GM19099 (cell line): ENCODE data around the gene CEP78.

Source experiments
- POLR2A ChIP-seq: IDR thresholded peaks from 3 replicates; pipeline ENCODE4 v1.6.1; 2011; ENCODE audit warnings: low read depth; ENCODE audit not compliant: insufficient read length; ENCODE audit errors: extremely low read depth

Gene CEP78

DNA sequence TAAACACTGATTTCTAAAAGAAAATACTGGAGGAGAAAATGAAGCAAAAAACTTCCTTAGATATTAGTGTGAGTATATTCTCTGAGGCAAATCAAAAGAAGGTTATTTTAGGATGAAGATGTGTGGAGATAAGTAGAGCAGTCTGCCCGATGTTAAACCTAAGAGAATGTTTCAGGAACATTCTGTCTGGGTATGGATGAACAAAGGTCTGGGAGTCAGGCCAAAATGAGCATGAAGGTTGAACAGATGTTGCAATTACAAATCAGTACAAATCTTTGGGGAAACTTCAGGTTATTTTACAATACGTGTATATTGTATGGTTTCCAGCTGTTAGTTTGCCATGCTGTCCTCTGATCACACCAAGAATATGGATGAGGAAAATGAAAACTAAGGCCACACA, 14.4 kb upstream of the CEP78 start:
- no peak for TF ChIP-seq POLR2A

DNA sequence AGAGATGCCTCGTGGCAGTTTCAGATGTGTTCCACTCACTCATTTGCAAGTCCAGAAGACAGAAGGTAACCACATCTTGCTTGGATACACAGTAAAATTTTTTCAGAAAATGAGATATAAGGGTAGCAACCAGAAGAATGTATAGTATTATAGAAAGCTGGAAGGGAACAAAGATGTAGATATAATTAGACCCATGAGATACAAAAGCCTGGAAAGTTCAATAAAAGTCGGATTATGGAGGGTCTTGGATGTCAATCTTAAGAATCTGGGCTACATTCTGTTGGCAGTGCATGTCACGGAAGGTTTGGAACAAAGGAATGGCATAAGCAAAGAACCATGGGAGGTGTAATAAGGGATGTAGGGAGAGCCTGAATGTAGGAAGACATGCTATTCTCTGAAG, 5.1 kb upstream of the CEP78 start:
- no peak for TF ChIP-seq POLR2A

DNA sequence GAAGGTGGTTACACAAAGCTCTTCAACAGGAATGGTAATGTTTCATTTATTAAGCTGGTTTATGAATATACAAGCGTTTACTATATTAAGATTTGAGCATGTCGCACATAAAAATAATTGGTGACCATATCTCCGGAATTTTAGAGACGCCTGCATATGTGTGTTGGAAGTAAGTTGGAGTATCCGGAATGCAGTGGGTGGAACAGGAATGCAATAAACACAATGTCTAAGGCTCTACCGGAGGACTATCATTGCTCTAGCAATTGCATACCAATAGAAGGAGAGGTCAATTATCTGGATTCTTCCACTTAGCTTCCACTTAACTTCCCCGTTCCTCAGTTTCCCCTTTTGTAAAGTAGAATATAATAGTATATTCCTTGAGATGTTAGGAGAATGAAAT, 1.1 kb upstream of the CEP78 start:
- no peak for TF ChIP-seq POLR2A

DNA sequence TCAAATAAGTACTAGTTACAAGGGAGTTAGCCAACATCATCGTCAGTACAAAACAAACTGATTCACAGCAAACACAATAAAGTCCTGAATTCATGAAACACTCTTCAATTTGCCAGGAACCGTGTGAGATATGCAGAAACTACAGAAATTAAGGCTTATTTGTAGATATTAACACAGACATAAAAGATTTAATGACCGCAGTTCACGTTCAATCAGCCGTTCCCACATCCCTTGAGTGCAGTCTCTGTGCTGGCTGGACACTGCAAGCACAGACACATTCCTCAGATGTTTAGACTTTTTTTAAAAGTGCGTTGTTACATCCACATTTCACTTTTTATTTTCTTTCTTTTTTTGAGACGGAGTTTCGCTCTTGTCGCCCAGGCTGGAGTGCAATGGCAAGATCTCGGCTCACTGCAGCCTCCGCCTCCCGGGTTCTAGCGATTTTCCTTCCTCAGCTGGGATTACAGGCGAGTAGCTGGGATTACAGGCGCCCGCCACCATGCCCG, 566 bp upstream of the CEP78 start:
- no peak for TF ChIP-seq POLR2A

DNA sequence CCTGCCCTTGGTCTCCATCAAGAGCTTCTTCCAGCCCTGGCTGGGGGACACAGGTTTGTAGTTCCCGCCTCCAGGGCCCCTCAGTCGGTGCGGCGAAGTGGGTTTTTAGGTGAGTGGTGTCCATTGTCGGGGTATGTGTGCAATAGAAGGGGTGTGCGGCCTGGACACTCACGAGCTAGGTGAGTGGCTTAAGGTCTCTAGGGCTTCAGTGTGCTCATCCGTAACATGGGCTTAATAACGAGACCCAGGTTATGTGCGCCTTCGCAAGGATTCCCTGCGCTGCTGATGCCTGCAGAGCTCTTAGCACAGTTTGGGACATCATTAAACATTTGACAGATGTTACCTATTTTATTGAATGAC, 656 bp downstream of the CEP78 start:
- TF ChIP-seq POLR2A, result no peak

DNA sequence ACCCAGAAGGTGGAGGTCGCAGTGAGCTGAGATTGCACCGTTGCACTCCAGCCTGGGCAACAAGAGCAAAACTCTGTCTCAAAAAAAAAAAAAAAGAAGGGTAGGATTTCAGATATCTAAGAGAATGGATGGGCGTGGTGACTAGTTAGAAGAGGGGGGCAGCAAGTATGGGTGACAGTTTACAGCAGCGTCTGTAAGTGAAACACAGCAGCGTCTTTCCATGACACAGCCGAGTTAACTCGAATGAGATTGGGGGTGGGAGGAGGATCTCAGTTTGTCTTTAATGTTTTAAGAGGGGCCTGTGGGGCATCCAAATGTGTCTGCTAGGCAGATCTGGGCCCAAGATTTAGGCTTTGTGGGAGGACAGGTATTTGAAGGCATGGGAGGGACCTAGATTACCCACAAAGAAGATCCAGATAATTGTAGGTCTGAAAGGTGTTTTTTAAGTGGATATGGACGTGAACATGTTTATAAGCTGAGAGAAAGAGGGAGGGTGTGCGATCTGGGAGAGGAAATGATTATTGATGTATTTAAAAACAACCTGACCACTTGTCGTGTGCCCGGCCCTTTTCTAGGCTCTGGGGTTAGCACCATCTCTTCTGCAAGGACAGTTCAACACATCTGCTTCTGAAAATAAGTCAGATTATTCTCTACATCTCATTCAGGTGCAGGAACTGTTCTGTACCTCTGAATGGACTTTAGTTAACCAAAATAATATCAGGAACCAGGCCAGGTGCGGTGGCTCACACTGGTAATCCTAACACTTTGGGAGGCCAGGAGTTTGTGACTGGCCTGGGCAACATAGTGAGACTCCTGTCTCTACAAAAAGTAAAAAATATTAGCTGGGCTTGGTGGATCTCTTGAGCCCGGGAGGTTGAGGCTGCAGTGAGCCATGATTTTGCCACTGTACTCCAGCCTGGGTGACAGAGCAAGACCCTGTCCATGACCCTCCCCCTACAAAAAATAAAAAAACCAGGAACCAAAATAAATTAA, 2.5 kb downstream of the CEP78 start:
- TF ChIP-seq POLR2A, result no peak

DNA sequence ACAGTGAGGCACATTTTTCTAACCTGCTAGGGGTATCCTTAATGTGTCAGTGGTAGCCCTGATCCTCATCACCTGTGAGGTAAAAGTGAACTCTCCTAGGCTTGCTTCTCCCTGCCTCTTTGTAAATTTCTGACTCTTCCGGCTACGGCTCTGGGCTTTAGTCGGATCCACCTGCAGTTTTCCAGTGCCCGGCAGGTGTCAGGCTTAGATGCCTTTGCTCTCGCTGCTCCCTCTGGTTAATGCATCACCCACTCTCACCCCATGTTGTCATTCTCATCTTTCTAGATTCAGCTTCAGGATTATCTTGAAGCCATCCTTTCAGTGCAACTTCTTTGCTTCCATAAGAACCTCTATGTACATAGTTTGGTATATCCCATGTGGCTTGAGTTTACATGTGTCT, 3.6 kb downstream of the CEP78 start:
- TF ChIP-seq POLR2A, result no peak

DNA sequence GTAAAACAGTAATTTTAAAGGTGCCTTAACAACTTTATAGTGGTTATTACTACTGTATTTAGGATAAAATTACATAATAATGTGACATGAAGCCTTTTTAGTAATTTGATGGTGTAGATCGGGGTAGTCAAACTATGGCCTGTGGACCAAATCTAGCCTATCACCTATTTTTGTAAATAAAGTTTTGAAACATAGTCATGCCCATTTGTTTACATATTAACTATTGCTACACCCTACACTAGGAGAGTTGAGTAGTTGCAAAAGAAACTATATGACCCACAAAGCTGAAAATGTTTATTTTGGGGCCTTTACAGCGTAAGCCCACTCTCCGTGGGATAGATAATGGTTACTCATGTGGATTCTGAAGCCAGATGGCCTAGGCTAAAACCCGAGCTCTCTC, 6.2 kb downstream of the CEP78 start:
- TF ChIP-seq POLR2A, result no peak

DNA sequence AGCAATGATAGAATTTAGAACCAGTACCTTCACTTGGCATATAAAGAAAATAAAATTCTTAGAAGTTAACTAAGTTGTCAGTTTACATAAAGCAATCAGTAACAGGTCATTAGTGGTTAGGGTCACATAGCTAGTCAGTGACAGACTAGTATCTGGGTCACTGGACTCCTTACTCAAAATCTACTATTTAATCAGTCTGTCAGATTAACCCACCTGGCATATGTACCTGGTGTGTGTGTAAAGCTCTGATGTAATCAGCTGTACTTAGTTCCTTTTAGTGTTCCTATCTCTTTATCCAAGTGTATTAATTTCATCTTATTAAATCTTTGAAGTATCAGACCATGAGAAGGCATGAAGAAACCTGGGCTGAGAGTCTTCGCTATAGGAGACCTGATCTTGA, 7.3 kb downstream of the CEP78 start:
- no peak for TF ChIP-seq POLR2A

DNA sequence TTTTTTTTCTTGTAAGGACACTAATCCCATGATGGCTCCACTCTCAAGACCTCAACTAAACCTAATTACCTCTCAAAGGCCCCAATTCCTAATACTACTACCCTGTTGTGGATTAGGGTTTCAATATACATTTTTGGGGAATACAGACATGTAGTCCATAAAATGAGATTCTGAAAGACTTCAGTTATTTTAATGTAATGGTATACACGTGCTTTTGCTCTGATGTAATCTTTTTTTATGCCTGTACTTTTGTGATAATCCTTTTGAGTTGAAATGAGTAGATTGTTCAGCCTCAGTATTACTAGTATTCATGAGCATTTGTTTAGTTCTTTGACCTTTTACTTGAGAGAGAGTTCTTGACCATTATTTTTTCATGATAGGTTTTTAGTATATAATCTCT, 9.5 kb downstream of the CEP78 start:
- TF ChIP-seq POLR2A, result no peak

DNA sequence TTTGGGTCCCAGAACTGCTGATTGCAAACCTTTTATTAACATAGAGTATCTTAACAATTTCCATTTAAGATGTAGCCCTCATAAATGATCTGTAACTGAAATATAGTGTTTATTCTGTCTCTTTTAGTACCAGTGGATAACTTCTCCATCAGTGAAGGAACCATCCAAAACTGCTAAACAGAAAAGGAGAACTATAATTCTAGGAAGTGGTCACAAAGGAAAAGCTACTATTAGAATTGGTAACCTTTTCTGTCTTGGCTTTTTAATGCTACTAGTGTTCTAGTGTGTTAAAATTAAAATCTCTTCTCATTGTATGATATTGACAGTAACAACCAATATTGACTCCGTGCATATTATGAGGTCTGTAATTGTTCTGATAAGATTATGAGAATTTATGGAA, 12.8 kb downstream of the CEP78 start:
- TF ChIP-seq POLR2A, result no peak

DNA sequence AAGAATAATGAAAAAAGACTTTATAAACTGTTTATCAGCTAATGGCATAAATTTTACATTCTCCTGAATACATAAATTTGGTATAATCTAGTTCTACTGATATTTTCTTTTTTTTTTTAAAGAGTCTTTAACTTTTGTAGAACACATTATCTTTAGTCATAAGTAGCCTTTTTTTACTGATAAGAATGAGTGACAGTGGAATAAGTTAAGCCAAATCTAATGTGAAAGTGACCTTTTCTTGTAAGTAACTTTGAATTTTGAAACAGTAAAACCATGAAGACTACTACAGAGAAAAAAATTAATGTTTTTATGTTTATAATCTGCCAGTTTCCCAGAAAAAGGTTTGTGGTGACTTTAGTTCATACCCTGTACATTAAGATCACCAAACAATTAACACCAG, 13.7 kb downstream of the CEP78 start:
- no peak for TF ChIP-seq POLR2A

DNA sequence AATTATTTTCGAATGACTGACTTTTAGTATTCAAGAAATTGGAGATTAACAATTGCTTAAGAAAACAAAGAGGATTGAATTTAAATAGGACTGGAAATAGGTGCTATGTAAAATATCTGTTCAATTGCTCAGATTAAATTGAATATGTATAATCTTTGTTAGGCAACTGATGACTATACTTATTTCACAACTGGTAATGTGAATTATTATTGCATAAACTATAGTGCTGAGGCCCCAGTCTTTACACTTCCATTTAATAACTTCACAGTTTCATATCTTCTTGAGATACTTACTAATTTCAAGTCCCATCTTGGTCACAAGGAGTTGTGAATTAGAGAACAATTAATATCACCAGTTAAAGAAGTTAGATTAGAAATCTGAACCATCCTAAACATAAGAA, 16.7 kb downstream of the CEP78 start:
- TF ChIP-seq POLR2A, result no peak

DNA sequence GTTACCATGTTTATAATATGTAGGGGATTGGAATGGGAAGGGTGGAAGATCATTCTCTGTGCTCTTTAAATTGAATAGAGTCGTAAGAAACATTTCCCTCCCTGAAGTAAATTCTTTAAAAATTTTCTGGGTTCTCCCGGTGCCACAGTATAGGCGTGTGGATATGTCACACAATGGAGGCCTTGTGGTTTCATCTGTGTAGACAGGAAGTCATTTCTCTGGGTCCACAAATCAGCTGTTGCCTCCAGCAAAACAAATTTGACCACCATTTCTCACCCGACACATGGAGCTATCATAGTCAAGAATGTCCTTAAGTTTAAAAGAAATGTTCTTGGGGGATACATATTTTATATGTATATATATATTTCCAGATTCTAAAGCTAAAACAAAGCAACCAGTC, 17.4 kb downstream of the CEP78 start:
- no peak for TF ChIP-seq POLR2A

DNA sequence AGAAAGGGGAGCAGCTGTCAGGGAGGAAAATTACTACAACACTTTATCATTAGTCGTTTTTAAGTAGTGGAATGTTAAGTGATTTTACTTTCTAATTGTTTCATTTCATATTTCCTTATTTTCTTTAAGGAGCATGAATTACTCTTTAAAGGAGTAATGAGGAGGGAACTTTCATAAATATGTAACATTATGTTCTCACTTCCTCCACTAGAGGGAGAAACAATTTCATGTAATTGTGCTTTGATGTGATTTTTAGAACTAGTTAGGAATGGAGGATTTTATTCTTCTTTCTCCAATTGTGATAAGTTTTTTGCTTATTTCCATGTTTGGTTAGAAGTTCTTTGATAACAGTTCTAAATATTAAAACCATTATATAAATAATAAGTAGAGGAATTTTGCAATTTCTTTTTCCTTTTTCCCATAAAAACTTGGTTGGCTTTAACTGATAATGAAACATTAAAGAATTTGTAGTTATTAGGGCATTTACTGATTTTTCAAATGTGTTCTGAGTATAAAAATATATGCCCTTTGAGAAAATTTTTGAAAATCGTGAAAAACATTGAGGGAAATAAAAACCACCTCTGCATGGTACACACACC, 25.6 kb downstream of the CEP78 start:
- TF ChIP-seq POLR2A, result no peak

DNA sequence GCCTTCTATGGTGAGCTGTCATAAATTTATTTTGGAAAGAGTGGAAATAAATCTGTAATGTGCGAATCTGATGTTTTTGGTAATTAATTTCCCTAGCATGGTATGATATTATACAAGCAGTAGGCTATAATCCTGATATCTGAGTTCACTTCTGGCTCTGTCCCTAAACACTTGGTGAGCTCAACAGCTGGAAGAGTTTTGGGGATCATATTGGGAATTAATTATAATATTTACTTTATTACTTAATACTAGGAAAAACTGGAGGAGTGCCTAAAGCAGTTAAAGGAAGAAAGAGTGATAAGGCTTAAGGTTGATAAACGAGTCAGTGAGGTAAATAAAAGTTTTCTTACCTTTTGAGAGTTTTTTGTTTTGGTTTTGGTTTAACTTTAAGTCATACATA, 26.8 kb downstream of the CEP78 start:
- no peak for TF ChIP-seq POLR2A

DNA sequence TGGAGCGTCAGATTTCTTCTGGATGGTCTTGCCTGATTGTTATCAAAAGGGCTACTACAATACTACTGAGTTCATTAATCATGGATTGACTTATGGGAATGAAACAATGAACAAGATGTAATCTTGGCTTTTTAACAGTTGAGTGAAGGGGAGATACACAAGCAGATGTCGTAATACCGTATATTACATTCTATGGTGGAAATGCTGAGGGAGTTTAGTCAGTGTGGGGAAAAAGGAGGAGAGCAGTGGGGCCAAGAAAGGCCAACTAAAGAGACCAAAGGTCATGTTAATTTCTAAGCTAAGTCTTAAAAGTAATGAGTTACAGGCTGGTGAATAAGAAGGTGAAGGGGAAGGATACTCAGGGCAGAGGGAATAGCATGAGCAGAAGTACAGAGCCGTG, 32.0 kb downstream of the CEP78 start:
- no peak for TF ChIP-seq POLR2A

DNA sequence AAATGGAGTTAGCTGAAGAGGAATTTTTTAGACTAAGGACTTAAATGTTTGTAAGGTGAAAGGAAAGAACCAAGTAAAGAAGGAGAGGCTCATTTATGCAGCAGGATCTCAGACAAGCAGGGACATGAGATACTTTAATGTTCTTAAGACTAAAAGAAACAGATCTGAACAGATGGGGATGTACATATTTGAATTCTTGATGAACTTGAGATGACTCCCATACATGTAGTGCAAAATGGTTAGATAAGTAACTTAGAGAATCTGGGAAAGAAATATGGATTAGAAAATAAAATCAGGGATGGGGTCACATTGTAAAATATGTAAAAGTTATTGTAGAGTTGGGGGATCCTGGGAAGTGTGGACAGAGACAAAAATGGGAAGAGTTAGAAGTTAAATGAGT, 33.9 kb downstream of the CEP78 start:
- TF ChIP-seq POLR2A, result no peak
